HepG2 (cell line): ENCODE data around the gene EHBP1. TPM values are rescaled to one million over a fixed set of nuclear protein-coding genes. Genes with fewer than 3 reads are reported as not detected.

Source experiments
- CEBPZ ChIP-seq: IDR thresholded peaks from 2 replicates; pipeline ENCODE4 v1.6.1; 2012; ENCODE audit warnings: low read length, improper control_type of control experiment
- DMAP1 ChIP-seq: IDR thresholded peaks from 2 replicates; pipeline ENCODE4 v1.6.1; 2016
- DPF2 ChIP-seq: sonication (generic); formaldehyde crosslinking; IDR thresholded peaks from 2 replicates; pipeline ENCODE4 v1.4.0; 2020; ENCODE audit warnings: mild to moderate bottlenecking, low read depth, missing genetic modification reagents, borderline replicate concordance
- DRAP1 ChIP-seq: IDR thresholded peaks from 2 replicates; pipeline ENCODE4 v1.6.1; 2016; ENCODE audit warnings: missing genetic modification reagents, missing compliant biosample characterization
- IRF9 ChIP-seq: sonication (generic); formaldehyde crosslinking; IDR thresholded peaks from 2 replicates; pipeline ENCODE4 v1.8.0; 2022; ENCODE audit warnings: missing genetic modification reagents, mild to moderate bottlenecking, borderline replicate concordance
- NCOA1 ChIP-seq: sonication (generic); formaldehyde crosslinking; IDR thresholded peaks from 2 replicates; pipeline ENCODE4 v1.9.0; 2021; ENCODE audit warnings: missing genetic modification reagents
- SKI ChIP-seq: fragments of 450-650 bp; IDR thresholded peaks from one replicate; pipeline ENCODE4 v1.6.1; 2018; ENCODE audit warnings: mild to moderate bottlenecking; ENCODE audit not compliant: partially characterized antibody
- ZBTB33 ChIP-seq: sonication (generic); formaldehyde crosslinking; IDR thresholded peaks from 2 replicates; pipeline ENCODE4 v1.4.0; 2020; ENCODE audit warnings: missing genetic modification reagents
- ZNF558 ChIP-seq: sonication (generic); formaldehyde crosslinking; IDR thresholded peaks from 2 replicates; pipeline ENCODE4 v1.9.0; 2022; ENCODE audit warnings: mild to moderate bottlenecking, missing genetic modification reagents, borderline replicate concordance
- polyA plus RNA-seq, 8 experiments: library from polyadenylated mRNA; depleted of rRNA in 3 of 8; stranded (reverse) in 7 of 8; unstranded in 1 of 8; fragments of >200 nt; fragmentation: Illumina TruSeq in 4 of 8; extraction: Trizol in 4 of 8; gene quantifications; 2 replicates each; pipeline versions ENCODE4 v1.2.1 to v1.2.3, GENCODE V29; 2011 to 2016; ENCODE audit warnings: low read depth in 4 of 8, missing spikeins in 1 of 8, mixed read lengths in 1 of 8; ENCODE audit not compliant: insufficient read depth in 1 of 8
- total RNA-seq, 5 experiments: library from RNA; depleted of rRNA; stranded (reverse); fragments of >200 nt; fragmentation: Illumina TruSeq; extraction: Trizol; gene quantifications; 2 replicates each; pipeline ENCODE4 v1.2.3, GENCODE V29; 2016; ENCODE audit warnings: low read depth in 1 of 5
- TF ChIP-seq, protein P1 (sequence below): sonication (generic); formaldehyde crosslinking; IDR thresholded peaks from 2 replicates; pipeline ENCODE4 v1.4.0; 2020; ENCODE audit warnings: mild to moderate bottlenecking, missing genetic modification reagents
- TF ChIP-seq, protein P2 (sequence below): IDR thresholded peaks from 2 replicates; pipeline ENCODE4 v1.6.1; 2016; ENCODE audit warnings: missing compliant biosample characterization, missing genetic modification reagents, borderline replicate concordance

The EHBP1 gene
- total and polyA plus RNA-seq, 2 of the 13 experiments (the other 11 are each of a cell fraction or from before 2014, with no cell fraction given) = 93.5 to 146 TPM

GRCh38 chr2:63050334-63051041 lies 345.0 kb downstream of the EHBP1 start, which contains the start of gene OTX1 (continued):
- TF ChIP-seq IRF9 (CRISPR knock-in tag) (peak; percentile 53; the same call in 1 of the 2 replicates), DRAP1 (peak; percentile 90), DPF2 (CRISPR knock-in tag) (no peak), DMAP1 (CRISPR knock-in tag) (peak; percentile 74; the same call in 1 of the 2 replicates), ZBTB33 (CRISPR knock-in tag) (0 out of 2 replicates have a peak, but pooled peaks have one; percentile 14), NCOA1 (CRISPR knock-in tag) (peak; percentile 70), CEBPZ (no peak), SKI (peak; percentile 79), ZNF558 (0 out of 2 replicates have a peak, but pooled peaks have one; percentile 64)
- TF ChIP-seq, protein P1, sequence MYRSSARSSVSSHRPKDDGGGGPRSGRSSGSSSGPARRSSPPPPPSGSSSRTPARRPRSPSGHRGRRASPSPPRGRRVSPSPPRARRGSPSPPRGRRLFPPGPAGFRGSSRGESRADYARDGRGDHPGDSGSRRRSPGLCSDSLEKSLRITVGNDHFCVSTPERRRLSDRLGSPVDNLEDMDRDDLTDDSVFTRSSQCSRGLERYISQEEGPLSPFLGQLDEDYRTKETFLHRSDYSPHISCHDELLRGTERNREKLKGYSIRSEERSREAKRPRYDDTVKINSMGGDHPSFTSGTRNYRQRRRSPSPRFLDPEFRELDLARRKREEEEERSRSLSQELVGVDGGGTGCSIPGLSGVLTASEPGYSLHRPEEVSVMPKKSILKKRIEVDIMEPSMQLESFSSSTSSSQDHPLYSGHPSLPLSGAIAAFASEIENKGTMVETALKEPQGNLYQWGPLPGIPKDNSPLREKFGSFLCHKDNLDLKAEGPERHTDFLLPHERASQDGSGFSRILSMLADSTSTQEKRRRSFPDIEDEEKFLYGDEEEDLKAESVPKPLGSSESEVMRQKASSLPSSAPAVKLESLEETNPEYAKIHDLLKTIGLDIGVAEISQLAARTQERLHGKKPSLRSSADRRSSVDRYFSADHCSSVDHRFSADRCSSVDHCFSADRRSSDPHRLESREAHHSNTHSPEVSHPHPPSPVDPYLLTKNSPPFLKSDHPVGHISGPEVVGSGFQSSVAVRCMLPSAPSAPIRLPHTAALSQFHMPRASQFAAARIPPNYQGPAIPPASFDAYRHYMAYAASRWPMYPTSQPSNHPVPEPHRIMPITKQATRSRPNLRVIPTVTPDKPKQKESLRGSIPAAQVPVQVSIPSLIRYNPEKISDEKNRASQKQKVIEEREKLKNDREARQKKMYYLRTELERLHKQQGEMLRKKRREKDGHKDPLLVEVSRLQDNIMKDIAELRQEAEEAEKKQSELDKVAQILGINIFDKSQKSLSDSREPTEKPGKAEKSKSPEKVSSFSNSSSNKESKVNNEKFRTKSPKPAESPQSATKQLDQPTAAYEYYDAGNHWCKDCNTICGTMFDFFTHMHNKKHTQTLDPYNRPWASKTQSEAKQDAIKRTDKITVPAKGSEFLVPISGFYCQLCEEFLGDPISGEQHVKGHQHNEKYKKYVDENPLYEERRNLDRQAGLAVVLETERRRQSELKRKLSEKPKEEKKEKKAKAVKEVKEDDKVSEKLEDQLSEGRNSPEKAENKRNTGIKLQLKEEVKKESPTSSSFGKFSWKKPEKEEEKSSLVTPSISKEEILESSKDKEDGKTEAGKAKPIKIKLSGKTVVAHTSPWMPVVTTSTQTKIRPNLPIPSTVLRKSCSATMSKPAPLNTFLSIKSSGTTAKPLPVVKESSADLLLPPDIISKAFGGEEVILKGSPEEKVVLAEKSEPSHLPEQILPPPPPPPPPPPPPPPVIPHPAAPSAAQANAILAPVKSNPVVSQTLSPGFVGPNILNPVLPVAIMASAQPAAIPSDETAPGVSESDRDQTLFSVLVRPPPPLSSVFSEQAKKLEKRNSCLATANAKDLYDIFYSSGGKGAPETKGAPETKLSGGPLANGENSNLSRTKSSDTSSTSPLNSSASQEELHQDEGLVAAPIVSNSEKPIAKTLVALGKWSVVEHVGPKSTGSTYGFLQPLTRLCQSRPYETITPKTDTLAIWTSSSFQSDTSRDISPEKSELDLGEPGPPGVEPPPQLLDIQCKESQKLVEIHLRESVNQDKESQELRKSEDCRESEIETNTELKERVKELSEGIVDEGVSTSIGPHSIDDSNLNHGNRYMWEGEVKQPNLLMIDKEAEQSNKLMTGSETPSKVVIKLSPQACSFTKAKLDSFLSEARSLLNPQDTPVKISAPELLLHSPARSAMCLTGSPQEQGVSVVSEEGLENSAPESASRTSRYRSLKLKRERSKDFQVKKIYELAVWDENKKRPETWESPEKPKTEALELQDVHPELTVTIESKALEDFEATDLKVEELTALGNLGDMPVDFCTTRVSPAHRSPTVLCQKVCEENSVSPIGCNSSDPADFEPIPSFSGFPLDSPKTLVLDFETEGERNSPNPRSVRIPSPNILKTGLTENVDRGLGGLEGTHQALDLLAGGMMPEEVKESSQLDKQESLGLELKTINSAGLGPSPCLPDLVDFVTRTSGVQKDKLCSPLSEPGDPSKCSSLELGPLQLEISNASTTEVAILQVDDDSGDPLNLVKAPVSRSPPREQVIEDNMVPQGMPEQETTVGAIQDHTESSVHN (CRISPR knock-in tag) = no peak; the same call in 1 of the 2 replicates
- TF ChIP-seq, protein P2, sequence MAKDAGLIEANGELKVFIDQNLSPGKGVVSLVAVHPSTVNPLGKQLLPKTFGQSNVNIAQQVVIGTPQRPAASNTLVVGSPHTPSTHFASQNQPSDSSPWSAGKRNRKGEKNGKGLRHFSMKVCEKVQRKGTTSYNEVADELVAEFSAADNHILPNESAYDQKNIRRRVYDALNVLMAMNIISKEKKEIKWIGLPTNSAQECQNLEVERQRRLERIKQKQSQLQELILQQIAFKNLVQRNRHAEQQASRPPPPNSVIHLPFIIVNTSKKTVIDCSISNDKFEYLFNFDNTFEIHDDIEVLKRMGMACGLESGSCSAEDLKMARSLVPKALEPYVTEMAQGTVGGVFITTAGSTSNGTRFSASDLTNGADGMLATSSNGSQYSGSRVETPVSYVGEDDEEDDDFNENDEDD (CRISPR knock-in tag) = peak; percentile 29; the same call in 1 of the 2 replicates
